HL-60/S4 treated with retinoic acid at 250 ng/mL for 4 days and 3 days (cell line): ENCODE results near the gene TSPAN18.

Experiments used
- in situ Hi-C: fragments of 300-500 bp; cut with MboI; formaldehyde crosslinking; loops from 2 replicates; pipeline ENCODE4 v1.7.0; 2022; ENCODE audit warnings: low sequenced_read_pairs

Gene TSPAN18

GRCh38 chr11:44964526-44965209 lies 237.9 kb downstream of the TSPAN18 start:
- in situ Hi-C loops = no loop called here

- in situ Hi-C loops = no loop called here
These were observed 239.9 kb downstream of the TSPAN18 start for GRCh38 chr11:44966694-44967093.

DNA sequence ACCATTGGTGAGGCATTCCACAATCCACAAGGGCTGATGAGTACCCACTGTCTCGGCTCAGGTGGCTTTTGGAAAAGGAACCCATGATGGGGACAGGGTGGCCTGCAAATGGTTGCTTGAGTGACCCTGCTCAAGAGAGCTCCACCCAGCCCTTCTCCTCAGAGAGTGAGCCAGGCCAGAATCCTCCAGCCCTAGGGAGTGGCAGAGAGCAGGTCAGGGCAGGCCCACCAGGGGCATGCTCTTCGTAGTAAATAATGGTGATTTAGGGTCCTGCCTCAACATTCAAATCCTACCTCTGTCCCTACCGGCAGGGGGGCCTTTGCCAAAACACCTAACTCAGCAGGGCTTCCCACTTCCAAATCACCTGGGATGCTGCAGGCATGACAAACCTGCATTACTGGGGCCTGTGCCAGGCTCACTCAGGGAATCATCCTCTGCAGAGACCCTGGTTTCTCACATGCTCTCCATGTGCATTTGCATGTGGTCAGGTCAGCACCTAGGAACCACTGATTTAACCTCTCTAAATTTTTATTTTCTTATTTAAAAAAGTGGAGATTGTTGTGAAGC lies 241.3 kb downstream of the TSPAN18 start:
- in situ Hi-C loops = no loop called here

- in situ Hi-C loops = no loop called here
These were observed 241.7 kb downstream of the TSPAN18 start for GRCh38 chr11:44968510-44968909.

DNA sequence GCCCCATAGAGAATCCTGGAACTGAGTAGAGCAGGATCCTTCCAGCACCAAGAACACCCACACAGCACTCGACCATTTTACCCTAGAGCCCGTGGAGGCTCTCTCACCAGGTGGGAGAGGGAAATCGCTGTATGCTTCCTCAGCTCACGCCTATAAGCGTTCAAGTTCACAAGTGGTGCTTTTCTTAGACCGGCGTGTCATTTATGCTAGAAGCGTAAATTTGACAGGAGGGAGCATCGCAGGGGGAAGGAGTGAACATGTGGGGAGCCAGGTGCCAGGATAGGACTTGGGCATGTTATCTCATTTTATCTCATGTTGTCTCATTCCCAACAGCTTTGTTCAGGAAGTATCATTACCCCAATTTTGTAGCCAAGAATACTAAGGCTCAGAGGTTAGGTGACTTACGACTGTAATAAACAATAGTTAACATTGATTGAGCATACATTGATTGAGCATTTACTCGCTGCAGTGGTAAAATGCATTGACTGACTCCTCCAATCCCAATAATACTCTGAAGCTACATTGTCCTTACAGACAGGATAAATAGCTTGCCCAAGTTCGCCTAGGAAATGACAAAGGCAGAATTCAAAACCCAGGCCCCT lies 243.0 kb downstream of the TSPAN18 start:
- in situ Hi-C loops = no loop called here

- in situ Hi-C loops = no loop called here
These were observed 243.5 kb downstream of the TSPAN18 start for GRCh38 chr11:44970293-44970692.

- in situ Hi-C loops = no loop called here
These were observed 244.4 kb downstream of the TSPAN18 start for GRCh38 chr11:44971185-44971584.

GRCh38 chr11:44972746-44973435 lies 246.1 kb downstream of the TSPAN18 start:
- in situ Hi-C loops = no loop called here

- in situ Hi-C loops = no loop called here
These were observed 247.1 kb downstream of the TSPAN18 start for GRCh38 chr11:44973632-44974401.

GRCh38 chr11:44974402-44975000 lies 247.7 kb downstream of the TSPAN18 start:
- in situ Hi-C loops = no loop called here

DNA sequence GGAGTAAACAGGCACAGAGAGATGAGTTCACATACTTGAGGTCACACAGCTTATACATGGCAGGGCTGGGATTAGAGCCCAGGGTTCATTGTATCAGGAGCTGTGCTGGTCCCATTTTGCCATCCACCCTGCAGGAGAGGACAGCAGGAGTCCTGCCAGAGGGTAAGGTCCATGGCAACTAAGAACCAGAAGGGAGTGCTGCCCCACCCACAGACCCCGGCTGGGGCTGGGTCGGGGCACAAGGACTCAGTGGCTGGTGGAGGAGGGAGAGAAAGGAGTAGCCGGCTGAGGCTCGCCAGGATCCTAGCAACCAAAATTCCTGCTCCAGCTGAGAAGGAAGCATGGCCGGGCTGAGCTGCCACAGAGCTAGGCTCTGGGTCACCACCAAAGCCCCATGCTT lies 249.8 kb downstream of the TSPAN18 start:
- in situ Hi-C loops = no loop called here

- in situ Hi-C loops = no loop called here
These were observed 250.8 kb downstream of the TSPAN18 start for GRCh38 chr11:44977493-44977984.

GRCh38 chr11:44978274-44978960 lies 251.7 kb downstream of the TSPAN18 start:
- in situ Hi-C loops = no loop called here

GRCh38 chr11:44978961-44979331 lies 252.2 kb downstream of the TSPAN18 start:
- in situ Hi-C loops = no loop called here

DNA sequence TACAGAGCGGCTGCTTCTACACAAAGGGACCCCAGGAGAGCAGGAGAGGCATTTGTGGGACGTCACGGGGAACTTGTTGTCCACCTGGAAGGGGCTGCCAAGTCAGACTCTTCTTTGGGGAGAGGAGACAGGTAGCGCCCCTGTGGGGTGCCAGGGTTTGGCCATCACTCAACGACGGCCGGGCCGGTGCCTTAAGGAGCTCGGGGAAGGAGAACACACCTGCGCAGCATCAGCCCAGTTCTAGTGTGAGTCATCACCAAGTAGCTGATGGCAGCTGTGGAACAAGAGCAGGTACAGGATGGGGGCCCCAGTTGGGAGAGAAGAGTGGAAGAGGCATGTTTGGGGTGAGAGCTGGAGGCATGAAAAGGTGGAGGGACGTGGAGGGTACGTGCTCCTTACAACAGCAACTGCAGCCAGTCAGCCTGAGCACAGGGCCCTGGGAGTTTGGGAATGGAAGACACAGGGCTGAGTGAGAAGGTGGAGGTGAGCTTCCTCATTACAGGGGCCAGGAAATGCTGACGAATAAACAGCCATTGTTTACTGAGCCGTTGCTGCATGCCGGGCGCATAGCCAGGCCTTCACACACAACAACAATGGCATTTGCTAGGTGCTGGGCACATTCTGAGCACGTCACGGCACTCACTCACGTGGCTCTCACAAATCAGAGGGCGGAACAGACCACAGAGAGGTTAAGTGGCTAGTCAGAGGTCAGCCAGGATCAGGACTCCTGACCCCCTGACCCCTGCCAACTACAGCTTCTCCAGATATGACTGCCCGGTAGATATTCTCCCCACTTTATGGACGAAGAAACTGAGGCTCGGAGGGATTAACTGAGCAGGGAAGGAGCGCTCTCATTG lies 253.0 kb downstream of the TSPAN18 start:
- in situ Hi-C loops = no loop called here

DNA sequence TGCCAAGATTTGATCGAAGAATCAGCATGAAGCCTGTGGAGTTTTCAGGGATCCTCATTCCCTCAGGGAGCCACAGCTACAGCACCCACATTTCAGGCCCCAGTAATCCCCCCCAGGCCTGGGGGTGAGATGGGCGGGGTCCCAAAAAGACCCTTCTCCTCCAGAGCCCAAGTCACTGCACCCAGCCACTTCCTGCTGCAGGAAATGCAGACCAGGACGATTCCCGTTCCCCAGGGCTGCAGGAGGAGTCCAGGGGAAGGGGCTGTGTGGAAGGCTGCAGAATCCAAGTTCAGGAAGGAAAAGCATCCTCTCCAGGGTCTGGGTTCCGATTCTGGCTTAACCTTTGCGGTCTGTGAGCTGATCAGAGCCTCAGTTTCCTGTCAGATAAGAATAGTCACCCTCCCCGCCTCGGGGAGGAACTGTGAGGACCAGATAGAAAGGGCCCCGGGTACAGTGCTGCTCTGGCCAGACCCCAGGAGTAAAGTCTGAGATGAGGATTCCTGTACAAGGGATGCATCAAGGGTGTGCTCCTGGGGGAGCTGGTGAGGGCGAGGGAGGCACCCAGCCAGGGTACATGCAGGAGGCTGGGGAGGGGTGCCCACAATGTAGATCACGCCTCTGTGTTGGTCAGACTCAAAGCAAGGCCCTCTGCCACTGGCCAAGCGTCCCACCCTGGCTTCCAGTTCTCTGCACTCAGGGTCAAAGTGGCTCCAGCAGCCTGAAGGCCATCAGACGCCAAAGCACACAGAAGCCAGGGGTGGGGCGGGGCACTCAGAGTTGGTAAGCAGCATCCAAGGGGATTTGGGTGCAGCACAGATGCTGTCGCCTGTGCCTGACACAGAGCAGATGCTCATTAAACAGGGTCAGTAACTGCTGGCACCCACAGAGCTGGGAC lies 254.0 kb downstream of the TSPAN18 start:
- in situ Hi-C loops = no loop called here
